IPS-11a (cell line): ENCODE measurements around the gene TEX52.

Source experiments
- H3K4me3 ChIP-seq: one replicate; pipeline ENCODE4 v1.5.1; 2013; ENCODE audit warnings: low read depth, low read length, control low read depth

The TEX52 gene

GRCh38 chr12:2801044-2801783, 55.6 kb downstream of the TEX52 start:
- no peak overlapping the region for H3K4me3 ChIP-seq

DNA sequence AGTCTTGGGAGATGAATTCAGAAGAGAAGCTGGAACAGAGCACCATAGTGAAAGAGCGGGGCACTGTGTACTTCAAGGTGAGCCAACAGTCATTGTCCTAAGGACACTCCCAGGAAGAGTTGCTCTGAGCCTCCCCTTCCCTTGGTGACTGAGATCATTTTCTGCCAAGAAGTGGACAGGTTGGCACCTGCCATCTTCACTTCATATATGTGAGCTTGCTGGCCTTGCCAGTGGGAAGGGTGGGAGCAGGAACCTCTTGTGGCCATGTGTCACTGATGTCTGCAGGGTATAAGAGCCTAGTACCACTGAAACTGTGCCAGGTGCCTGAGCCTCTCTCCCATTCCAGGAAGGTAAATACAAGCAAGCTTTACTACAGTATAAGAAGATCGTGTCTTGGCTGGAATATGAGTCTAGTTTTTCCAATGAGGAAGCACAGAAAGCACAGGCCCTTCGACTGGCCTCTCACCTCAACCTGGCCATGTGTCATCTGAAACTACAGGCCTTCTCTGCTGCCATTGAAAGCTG, 56.7 kb downstream of the TEX52 start:
- H3K4me3 ChIP-seq = no peak overlapping the region
